Psoas muscle (tissue), 8 donors: ENCODE measurements around the gene GTF2I. TPM values are rescaled to one million over a fixed set of nuclear protein-coding genes. Genes with fewer than 3 reads are reported as not detected.

ENCODE experiments used
- ATAC-seq, 4 donors: fragments of 200-7000 bp; cut with Tn5 transposase; one replicate each; pipeline ENCODE4 v1.9.1; 2020; ENCODE audit warnings: moderate library complexity in 3 of 4, mild to moderate bottlenecking in 2 of 4
- DNase-seq, 2 donors: peaks; one replicate each; pipeline ENCODE4 v3.0.0-alpha.2; 2020
- H3K27ac ChIP-seq: fragments of 200-600 bp; one replicate; pipeline ENCODE4 v1.8.0; 2022
- H3K27me3 ChIP-seq, 3 donors: fragments of 200-600 bp in 1 of 3; one replicate each; pipeline versions ENCODE4 v1.6.1 to v1.8.0; 2013 to 2022; ENCODE audit warnings: low read length in 2 of 3, mild to moderate bottlenecking in 2 of 3, moderate library complexity in 1 of 3; ENCODE audit not compliant: insufficient read depth in 3 of 3
- H3K36me3 ChIP-seq, 2 donors: fragments of 200-600 bp in 1 of 2; one replicate each; pipeline versions ENCODE4 v1.6.1 to v1.8.0; 2013 to 2022; ENCODE audit warnings: low read depth in 1 of 2, mild to moderate bottlenecking in 1 of 2, moderate library complexity in 1 of 2; ENCODE audit not compliant: insufficient read depth in 1 of 2
- H3K4me1 ChIP-seq: fragments of 200-600 bp; one replicate; pipeline ENCODE4 v1.8.0; 2022
- H3K4me3 ChIP-seq: fragments of 200-600 bp; one replicate; pipeline ENCODE4 v1.8.0; 2022; ENCODE audit warnings: mild to moderate bottlenecking
- H3K9me3 ChIP-seq: fragments of 200-600 bp; one replicate; pipeline ENCODE4 v1.8.0; 2022
- WGBS, 3 donors: extraction: QIAGEN DNeasy Blood & Tissue Kit; methylation state at CpG; one replicate each; pipeline versions ENCODE4 v1.1.6 to v1.1.7; 2013; 5-methylcytosine and 5-hydroxymethylcytosine counted together
- intact Hi-C, 2 donors: fragments of 100-400 bp; cut with DNase I; formaldehyde crosslinking; loops; one replicate each; pipeline versions ENCODE4 v1.11.0 to v1.14.2; 2022
- polyA plus RNA-seq, 3 donors: library from polyadenylated mRNA; stranded (reverse); fragments of 200-250 nt; gene quantifications; one replicate each; pipeline ENCODE4 v1.2.3, GENCODE V29; 2013
- total RNA-seq, 4 donors: library from RNA; stranded (reverse); fragmentation: NEBNext Ultra II Directional in 2 of 4; extraction: Animal tissue kit (Norgen Biotek cat#: 25700) in 2 of 4; gene quantifications; one replicate each; pipeline versions ENCODE4 v1.2.1 to v1.2.4, GENCODE V29; 2021 to 2023
- TF ChIP-seq, protein P1 (sequence below): fragments of 200-600 bp; IDR thresholded peaks from one replicate; pipeline ENCODE4 v1.8.0; 2022; ENCODE audit warnings: antibody characterized with exemption
- donor health status: healthy with polysubstance abuse.
- donor health status: DM: no; HTN: no; CAD: no; lungs with moderate emphysema.
- donor health status: Bipolar disorder and iron deficiency.
- donor health status: healthy.
- donor health status: DM: yes; HTN: yes; CAD: no.
- donor health status: DM: no; HTN: no; CAD: no.
- donor health status: DM: no; HTN: no; CAD: no.
- donor health status: DM: yes; HTN: yes; CAD: no.

Gene GTF2I
- total and polyA plus RNA-seq, 7 donors, result 29.2 to 191 (median 96.4) TPM

DNA sequence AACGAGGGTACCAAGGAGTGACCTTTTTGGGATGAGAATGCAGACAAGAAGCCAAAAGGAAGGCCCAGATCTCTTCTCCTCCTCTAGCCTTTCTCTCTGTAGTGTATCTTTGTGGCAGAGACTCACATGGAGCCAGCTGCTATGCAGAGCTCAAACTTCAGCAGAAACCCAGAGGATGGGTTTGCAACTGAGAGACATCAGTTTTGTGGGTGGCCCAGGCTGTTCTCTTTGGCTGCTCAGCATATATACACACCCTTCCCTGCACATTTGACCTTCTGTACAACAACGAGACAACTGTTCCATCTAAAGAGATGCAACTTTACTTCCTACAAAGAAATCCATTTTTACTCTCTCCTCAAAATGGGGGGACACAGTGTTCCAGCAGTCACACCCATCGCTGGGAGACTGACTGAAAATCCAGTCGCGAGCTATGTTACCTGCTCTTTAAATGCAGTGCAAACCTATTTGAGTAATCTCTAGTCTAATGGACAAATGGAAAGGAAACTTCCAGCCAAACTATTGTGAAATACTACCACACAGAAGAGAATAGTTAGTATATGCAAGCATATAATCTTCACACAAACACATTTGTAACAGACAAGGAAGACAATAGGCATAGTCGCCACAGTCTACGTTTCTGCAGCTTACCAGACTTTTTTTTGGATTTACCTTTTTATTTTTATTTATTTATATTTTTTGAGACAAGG, 51.2 kb downstream of the GTF2I start:
- H3K9me3 ChIP-seq, result peaks cover 6% of the 10 kb centered on the region
- H3K36me3 ChIP-seq, result peaks cover 13 to 99% of the 10 kb centered on the region in 2 donors
- H3K4me3 ChIP-seq, result no peak overlapping the region
- intact Hi-C loops, result no loop called here
- H3K4me1 ChIP-seq, result no peaks in the 10 kb centered on the region
- TF ChIP-seq, protein P1, sequence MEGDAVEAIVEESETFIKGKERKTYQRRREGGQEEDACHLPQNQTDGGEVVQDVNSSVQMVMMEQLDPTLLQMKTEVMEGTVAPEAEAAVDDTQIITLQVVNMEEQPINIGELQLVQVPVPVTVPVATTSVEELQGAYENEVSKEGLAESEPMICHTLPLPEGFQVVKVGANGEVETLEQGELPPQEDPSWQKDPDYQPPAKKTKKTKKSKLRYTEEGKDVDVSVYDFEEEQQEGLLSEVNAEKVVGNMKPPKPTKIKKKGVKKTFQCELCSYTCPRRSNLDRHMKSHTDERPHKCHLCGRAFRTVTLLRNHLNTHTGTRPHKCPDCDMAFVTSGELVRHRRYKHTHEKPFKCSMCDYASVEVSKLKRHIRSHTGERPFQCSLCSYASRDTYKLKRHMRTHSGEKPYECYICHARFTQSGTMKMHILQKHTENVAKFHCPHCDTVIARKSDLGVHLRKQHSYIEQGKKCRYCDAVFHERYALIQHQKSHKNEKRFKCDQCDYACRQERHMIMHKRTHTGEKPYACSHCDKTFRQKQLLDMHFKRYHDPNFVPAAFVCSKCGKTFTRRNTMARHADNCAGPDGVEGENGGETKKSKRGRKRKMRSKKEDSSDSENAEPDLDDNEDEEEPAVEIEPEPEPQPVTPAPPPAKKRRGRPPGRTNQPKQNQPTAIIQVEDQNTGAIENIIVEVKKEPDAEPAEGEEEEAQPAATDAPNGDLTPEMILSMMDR, result no peak
- no peak overlapping the region for H3K27ac ChIP-seq
- no peak for DNase-seq
- ATAC-seq, result peak in 1 of 4 donors; percentile 27
- WGBS, 3 donors, result 68 to 80% (median 72%) methylated on average over 7 of the region's 7 CpGs
- no peaks in the 10 kb centered on the region for H3K27me3 ChIP-seq

DNA sequence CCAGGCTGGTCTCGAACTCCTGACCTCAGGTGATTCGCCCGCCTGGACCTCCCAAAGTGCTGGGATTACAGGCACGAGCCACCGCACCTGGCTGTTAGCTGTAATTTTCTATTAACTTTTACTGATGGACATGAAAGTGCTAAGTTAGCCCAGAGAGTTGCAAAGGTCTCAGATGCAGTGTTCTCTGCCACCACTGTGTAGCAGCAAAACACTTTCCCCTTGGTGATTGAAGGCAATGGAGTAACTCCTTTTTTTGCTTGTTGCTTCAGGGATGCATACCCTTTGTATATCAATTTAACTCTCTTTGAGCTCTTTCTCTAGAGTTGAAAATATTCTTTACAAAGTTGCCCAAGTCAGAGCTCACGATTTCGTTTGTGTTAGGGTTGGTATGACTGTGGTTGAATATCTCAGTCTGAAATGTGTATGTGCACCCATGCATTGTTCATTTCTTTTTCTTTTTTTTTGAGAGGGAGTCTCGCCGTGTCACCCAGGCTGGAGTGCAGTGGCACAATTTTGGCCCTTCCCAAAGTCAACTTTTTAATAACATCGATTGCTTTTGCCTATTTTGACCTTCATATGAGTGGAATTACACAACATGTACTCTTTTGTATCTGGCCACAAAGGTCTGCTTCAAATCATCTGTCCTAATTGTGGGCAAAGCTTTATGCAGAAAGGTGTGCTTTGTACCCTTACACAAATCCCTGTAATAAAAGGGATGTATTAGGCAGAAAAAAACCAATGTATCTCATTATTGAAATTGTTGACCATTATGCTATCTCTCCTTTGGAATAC, 52.6 kb downstream of the GTF2I start:
- Histone ChIP-seq H3K4me1 (no peaks in the 10 kb centered on the region), H3K36me3 (peaks cover 13 to 99% of the 10 kb centered on the region in 2 donors), H3K27ac (no peak overlapping the region), H3K27me3 (no peaks in the 10 kb centered on the region), H3K9me3 (peaks cover 7% of the 10 kb centered on the region), H3K4me3 (no peak overlapping the region)
- TF ChIP-seq, protein P1, result no peak
- intact Hi-C loops, result loop anchor here in 1 of 2 donors (2.0 kb wide), 1 partner anchor 15 kb away; no protein-coding TSS in a partner anchor
- DNase-seq (no peak), ATAC-seq (no peak)
- 92 to 95% (median 93%) methylated on average over 10 of the region's 10 CpGs for WGBS, 3 donors

DNA sequence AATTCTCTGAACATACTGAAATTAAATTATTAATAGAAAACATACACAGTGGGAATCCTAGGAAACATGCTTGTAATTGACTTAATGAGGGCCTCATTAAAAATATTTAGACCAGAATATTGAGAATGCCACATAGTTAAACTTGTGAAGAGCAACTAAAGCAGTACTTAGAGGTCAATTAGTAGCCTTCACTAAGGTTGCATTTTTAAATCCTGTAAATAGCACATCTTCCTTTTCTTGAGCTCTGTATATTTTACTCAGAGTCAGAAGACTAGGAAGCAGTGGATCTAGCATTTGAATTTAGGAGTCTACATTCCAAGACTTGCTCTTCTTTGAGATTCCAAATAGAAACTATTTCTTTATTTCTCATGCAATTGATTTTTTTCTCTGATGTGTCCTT, 56.0 kb downstream of the GTF2I start:
- intact Hi-C loops, result no loop called here
- no peaks in the 10 kb centered on the region for H3K27me3 ChIP-seq
- peaks cover 7% of the 10 kb centered on the region for H3K9me3 ChIP-seq
- H3K27ac ChIP-seq, result no peak overlapping the region
- H3K4me1 ChIP-seq, result no peaks in the 10 kb centered on the region
- TF ChIP-seq, protein P1, result no peak
- no peak for ATAC-seq
- H3K4me3 ChIP-seq, result no peak overlapping the region
- H3K36me3 ChIP-seq, result peaks cover 12 to 99% of the 10 kb centered on the region in 2 donors
- no peak for DNase-seq

DNA sequence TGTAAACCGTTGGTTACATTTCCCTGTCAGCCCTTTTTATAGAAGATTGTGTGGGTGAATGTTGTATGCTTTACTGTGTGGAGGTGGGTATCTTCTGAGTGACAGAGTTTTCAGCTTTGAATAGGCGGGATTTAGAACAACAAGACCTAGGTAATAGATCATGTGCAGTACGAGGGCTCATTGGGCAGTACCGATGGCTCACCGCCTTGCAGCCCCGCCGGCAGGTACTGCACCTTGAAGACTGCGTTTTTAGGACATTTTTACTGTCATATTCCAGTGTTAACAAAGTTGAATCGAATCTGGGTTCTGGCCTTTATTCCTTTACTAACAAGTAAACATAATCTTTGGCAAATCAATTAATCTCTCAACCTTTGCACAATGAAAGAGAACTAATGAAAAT, 60.4 kb downstream of the GTF2I start:
- peaks cover 4 to 98% of the 10 kb centered on the region in 2 donors for H3K36me3 ChIP-seq
- 87 to 90% (median 89%) methylated on average over 9 of the region's 9 CpGs for WGBS, 3 donors

More for the DNA sequence above, 60.4 kb downstream of the GTF2I start:
- Histone ChIP-seq H3K9me3 (peaks cover 7% of the 10 kb centered on the region), H3K4me1 (no peaks in the 10 kb centered on the region), H3K4me3 (no peak overlapping the region), H3K27me3 (no peaks in the 10 kb centered on the region), H3K27ac (no peak overlapping the region)
- intact Hi-C loops, result no loop called here
- DNase-seq (no peak), ATAC-seq (no peak)
- TF ChIP-seq, protein P1, result no peak
